IMR-90 (cell line): ENCODE data around the gene FNDC11.

ENCODE experiments used
- BHLHE40 ChIP-seq: fragments of 150-350 bp; IDR thresholded peaks from 2 replicates; pipeline ENCODE4 v1.6.1; 2016; ENCODE audit warnings: mild to moderate bottlenecking, low read depth, low read length
- CEBPB ChIP-seq: IDR thresholded peaks from 2 replicates; pipeline ENCODE4 v1.6.1; 2012; ENCODE audit warnings: low read depth, low read length, improper control_type of control experiment
- MAZ ChIP-seq: IDR thresholded peaks from 2 replicates; pipeline ENCODE4 v1.6.1; 2012; ENCODE audit warnings: low read depth, mild to moderate bottlenecking, low read length, improper control_type of control experiment, moderate library complexity, borderline replicate concordance
- MXI1 ChIP-seq: IDR thresholded peaks from 2 replicates; pipeline ENCODE4 v1.6.1; 2012; ENCODE audit warnings: low read depth, mild to moderate bottlenecking, low read length, moderate library complexity, borderline replicate concordance
- POLR2A ChIP-seq: IDR thresholded peaks from 2 replicates; pipeline ENCODE4 v1.6.1; 2012; ENCODE audit warnings: mild to moderate bottlenecking, low read depth, low read length
- RAD21 ChIP-seq: IDR thresholded peaks from 2 replicates; pipeline ENCODE4 v1.6.1; 2012; ENCODE audit warnings: low read length, improper control_type of control experiment
- RCOR1 ChIP-seq: IDR thresholded peaks from 2 replicates; pipeline ENCODE4 v1.6.1; 2012; ENCODE audit warnings: mild to moderate bottlenecking, low read length, improper control_type of control experiment; ENCODE audit not compliant: insufficient replicate concordance
- RFX5 ChIP-seq: IDR thresholded peaks from 2 replicates; pipeline ENCODE4 v1.8.0; 2012; ENCODE audit warnings: low read depth, mild to moderate bottlenecking, low read length, moderate library complexity
- SMC3 ChIP-seq: fragments of 150-350 bp; IDR thresholded peaks from 2 replicates; pipeline ENCODE4 v1.6.1; 2016; ENCODE audit warnings: low read depth, mild to moderate bottlenecking, antibody characterized with exemption, low read length, moderate library complexity
- TF ChIP-seq, protein P1 (sequence below): conservative IDR thresholded peaks from 2 replicates; pipeline ENCODE4 v1.5.1; 2012; ENCODE audit warnings: mild to moderate bottlenecking, low read depth, low read length, improper control_type of control experiment
- TF ChIP-seq, protein P2 (sequence below): fragments of 150-350 bp; IDR thresholded peaks from 2 replicates; pipeline ENCODE4 v1.6.1; 2017; ENCODE audit warnings: mild to moderate bottlenecking, antibody characterized with exemption, low read length, low read depth

DNA sequence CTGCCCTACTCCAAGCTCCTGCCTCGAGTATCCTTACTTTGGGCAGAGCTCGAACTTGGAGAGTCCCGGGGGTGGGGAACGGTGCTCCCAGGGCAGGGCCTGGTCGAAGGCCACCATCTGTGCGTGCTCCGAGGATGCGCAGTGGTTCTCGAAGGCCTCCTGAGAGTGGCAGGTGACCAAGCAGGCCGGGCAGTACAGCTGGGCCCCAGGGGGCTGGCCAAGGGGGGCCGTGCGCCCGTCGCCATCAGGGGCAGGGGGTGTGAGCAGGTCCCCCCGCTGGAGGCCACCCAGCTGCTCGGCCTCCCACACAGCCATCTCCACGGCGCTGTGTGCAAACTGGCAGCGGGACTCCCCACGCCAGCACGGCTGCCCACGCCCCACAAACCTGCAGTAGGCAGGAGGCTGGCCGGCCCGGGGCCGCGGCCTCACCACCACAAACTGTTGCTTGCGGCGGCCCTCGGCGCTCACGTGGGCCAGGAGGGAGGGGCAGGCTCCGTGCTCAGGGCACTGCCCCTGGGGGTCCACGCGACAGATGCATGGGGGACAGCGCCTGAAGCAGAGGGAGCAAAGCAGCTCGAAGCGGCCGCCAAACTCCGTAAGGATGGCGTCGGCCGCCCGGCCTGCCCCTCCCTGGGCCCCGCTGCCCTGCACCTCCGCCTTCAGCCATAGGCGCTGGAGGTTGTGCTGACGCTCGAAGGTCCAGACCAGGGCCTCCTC, 18.3 kb downstream of the FNDC11 start:
- TF ChIP-seq, protein P1, sequence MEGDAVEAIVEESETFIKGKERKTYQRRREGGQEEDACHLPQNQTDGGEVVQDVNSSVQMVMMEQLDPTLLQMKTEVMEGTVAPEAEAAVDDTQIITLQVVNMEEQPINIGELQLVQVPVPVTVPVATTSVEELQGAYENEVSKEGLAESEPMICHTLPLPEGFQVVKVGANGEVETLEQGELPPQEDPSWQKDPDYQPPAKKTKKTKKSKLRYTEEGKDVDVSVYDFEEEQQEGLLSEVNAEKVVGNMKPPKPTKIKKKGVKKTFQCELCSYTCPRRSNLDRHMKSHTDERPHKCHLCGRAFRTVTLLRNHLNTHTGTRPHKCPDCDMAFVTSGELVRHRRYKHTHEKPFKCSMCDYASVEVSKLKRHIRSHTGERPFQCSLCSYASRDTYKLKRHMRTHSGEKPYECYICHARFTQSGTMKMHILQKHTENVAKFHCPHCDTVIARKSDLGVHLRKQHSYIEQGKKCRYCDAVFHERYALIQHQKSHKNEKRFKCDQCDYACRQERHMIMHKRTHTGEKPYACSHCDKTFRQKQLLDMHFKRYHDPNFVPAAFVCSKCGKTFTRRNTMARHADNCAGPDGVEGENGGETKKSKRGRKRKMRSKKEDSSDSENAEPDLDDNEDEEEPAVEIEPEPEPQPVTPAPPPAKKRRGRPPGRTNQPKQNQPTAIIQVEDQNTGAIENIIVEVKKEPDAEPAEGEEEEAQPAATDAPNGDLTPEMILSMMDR: no peak
- TF ChIP-seq RFX5 (no peak), RAD21 (no peak), MXI1 (no peak), POLR2A (no peak), CEBPB (no peak), SMC3 (no peak), RCOR1 (no peak), BHLHE40 (no peak), MAZ (no peak)
- TF ChIP-seq, protein P2, sequence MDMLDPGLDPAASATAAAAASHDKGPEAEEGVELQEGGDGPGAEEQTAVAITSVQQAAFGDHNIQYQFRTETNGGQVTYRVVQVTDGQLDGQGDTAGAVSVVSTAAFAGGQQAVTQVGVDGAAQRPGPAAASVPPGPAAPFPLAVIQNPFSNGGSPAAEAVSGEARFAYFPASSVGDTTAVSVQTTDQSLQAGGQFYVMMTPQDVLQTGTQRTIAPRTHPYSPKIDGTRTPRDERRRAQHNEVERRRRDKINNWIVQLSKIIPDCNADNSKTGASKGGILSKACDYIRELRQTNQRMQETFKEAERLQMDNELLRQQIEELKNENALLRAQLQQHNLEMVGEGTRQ: no peak
